Occipital lobe (tissue), 2 donors: ENCODE data around the gene FAM151B. TPM values are rescaled to one million over a fixed set of nuclear protein-coding genes. Genes with fewer than 3 reads are reported as not detected.
"Not testable (repeated sequence)": the region's sequence is repeated elsewhere in the genome, so short reads cannot be mapped to it uniquely, and the experiment has no call there.

Source experiments
- DNase-seq: peaks from one replicate; lab custom pipeline; 2025; lab: John Stamatoyannopoulos, UW
- total RNA-seq: library from RNA; depleted of rRNA; stranded (reverse); fragments of >200 nt; gene quantifications from one replicate; pipeline ENCODE4 v1.2.3, GENCODE V29; 2014

The FAM151B gene
- 39.8 TPM for total RNA-seq

- DNase-seq = peak; percentile 85
Measured at GRCh38 chr5:80487829-80488721, at the start of gene FAM151B. Gene FAM151B, plus strand, starts transcription at chr5:80488100. Its CDS starts 24 bp downstream, at chr5:80488124.

GRCh38 chr5:80438739-80439138 is 49.2 kb upstream of the FAM151B start:
- DNase-seq = no peak

- DNase-seq = no peak
Measured at GRCh38 chr5:80439213-80439612, 48.7 kb upstream of the FAM151B start.

GRCh38 chr5:80442742-80443141 is 45.2 kb upstream of the FAM151B start:
- DNase-seq = no peak

GRCh38 chr5:80453366-80453765 is 34.5 kb upstream of the FAM151B start:
- no peak for DNase-seq

- DNase-seq = no peak
Measured at GRCh38 chr5:80463269-80463668, 24.6 kb upstream of the FAM151B start.

- DNase-seq = no peak
Measured at GRCh38 chr5:80466669-80467485, 21.0 kb upstream of the FAM151B start.

GRCh38 chr5:80468131-80468530 is 19.8 kb upstream of the FAM151B start:
- no peak for DNase-seq

- DNase-seq = not testable (repeated sequence)
Measured at GRCh38 chr5:80470631-80471030, 17.3 kb upstream of the FAM151B start.

GRCh38 chr5:80474929-80475328 is 13.0 kb upstream of the FAM151B start:
- no peak for DNase-seq

- DNase-seq = no peak
Measured at GRCh38 chr5:80479713-80480112, 8.2 kb upstream of the FAM151B start.

GRCh38 chr5:80480354-80480753 is 7.5 kb upstream of the FAM151B start:
- no peak for DNase-seq

GRCh38 chr5:80481019-80481893 is 6.6 kb upstream of the FAM151B start:
- no peak for DNase-seq

- DNase-seq = no peak
Measured at GRCh38 chr5:80482578-80482977, 5.3 kb upstream of the FAM151B start.

GRCh38 chr5:80483636-80484232 is 4.2 kb upstream of the FAM151B start:
- no peak for DNase-seq

- DNase-seq = no peak
Measured at GRCh38 chr5:80487444-80487828, 464 bp upstream of the FAM151B start.

GRCh38 chr5:80491296-80491695 is 3.4 kb downstream of the FAM151B start:
- no peak for DNase-seq

- DNase-seq = no peak
Measured at GRCh38 chr5:80492741-80493140, 4.8 kb downstream of the FAM151B start.

GRCh38 chr5:80493443-80493842 is 5.5 kb downstream of the FAM151B start:
- DNase-seq = not testable (repeated sequence)

- DNase-seq = no peak
Measured at GRCh38 chr5:80495891-80496290, 8.0 kb downstream of the FAM151B start.

GRCh38 chr5:80502800-80503199 is 14.9 kb downstream of the FAM151B start:
- no peak for DNase-seq
